HepG2 (cell line): ENCODE measurements around the gene AK2. TPM values are rescaled to one million over a fixed set of nuclear protein-coding genes. Genes with fewer than 3 reads are reported as not detected.

Source experiments
- ETV6 ChIP-seq: sonication (generic); formaldehyde crosslinking; conservative IDR thresholded peaks from 2 replicates; pipeline ENCODE4 v1.4.0; 2020; ENCODE audit warnings: missing genetic modification reagents
- HNRNPK ChIP-seq: fragments of 200-400 bp; formaldehyde crosslinking; IDR thresholded peaks from 2 replicates; pipeline ENCODE4 v1.6.1; 2018; ENCODE audit warnings: low read length, low read depth, moderate library complexity, mild to moderate bottlenecking; ENCODE audit not compliant: poor library complexity, severe bottlenecking
- HNRNPUL1 ChIP-seq: fragments of 200-400 bp; formaldehyde crosslinking; IDR thresholded peaks from 2 replicates; pipeline ENCODE4 v1.6.1; 2017; ENCODE audit warnings: low read depth, mild to moderate bottlenecking, low read length, moderate library complexity
- IKZF5 ChIP-seq: IDR thresholded peaks from 2 replicates; pipeline ENCODE4 v1.6.1; 2018; ENCODE audit warnings: missing genetic modification reagents, mild to moderate bottlenecking, missing compliant biosample characterization
- KLF15 ChIP-seq: sonication (generic); formaldehyde crosslinking; IDR thresholded peaks from 2 replicates; pipeline ENCODE4 v1.8.1; 2023; ENCODE audit warnings: borderline replicate concordance, mild to moderate bottlenecking, inconsistent platforms, missing genetic modification reagents, mixed read lengths
- KMT2A ChIP-seq: sonication (generic); formaldehyde crosslinking; IDR thresholded peaks from 2 replicates; pipeline ENCODE4 v1.4.0; 2020; ENCODE audit warnings: missing genetic modification reagents
- NFIB ChIP-seq: sonication (generic); formaldehyde crosslinking; IDR thresholded peaks from 2 replicates; pipeline ENCODE4 v1.9.0; 2021; ENCODE audit warnings: missing genetic modification reagents, mild to moderate bottlenecking, borderline replicate concordance
- NR2F1 ChIP-seq, 2 experiments: fragments of 450-650 bp in 1 of 2; formaldehyde crosslinking in 1 of 2; IDR thresholded peaks; 2 replicates each; pipeline versions ENCODE4 v1.5.0 to v1.6.1; 2016 to 2020; ENCODE audit warnings: mild to moderate bottlenecking in 1 of 2, missing compliant biosample characterization in 1 of 2, missing genetic modification reagents in 1 of 2, moderate library complexity in 1 of 2
- PRDM10 ChIP-seq: sonication (generic); formaldehyde crosslinking; IDR thresholded peaks from 2 replicates; pipeline ENCODE4 v1.4.0; 2020; ENCODE audit warnings: low read depth, missing genetic modification reagents
- U2AF1 ChIP-seq: fragments of 200-400 bp; formaldehyde crosslinking; optimal IDR thresholded peaks from 2 replicates; pipeline ENCODE3; 2017; ENCODE audit warnings: mild to moderate bottlenecking, low read depth, low read length
- ZBTB20 ChIP-seq: sonication (generic); formaldehyde crosslinking; IDR thresholded peaks from 2 replicates; pipeline ENCODE4 v1.8.1; 2023; ENCODE audit warnings: missing genetic modification reagents, low read depth, mild to moderate bottlenecking, borderline replicate concordance
- ZFX ChIP-seq: sonication (generic); formaldehyde crosslinking; IDR thresholded peaks from 2 replicates; pipeline ENCODE4 v1.4.0; 2020; ENCODE audit warnings: mild to moderate bottlenecking, low read depth, missing genetic modification reagents, moderate library complexity
- ZFYVE20 ChIP-seq: sonication (generic); formaldehyde crosslinking; IDR thresholded peaks from 2 replicates; pipeline ENCODE4 v1.8.0; 2023; ENCODE audit warnings: low read depth, mild to moderate bottlenecking, moderate library complexity, missing genetic modification reagents, borderline replicate concordance
- ZMAT3 ChIP-seq: sonication (generic); formaldehyde crosslinking; conservative IDR thresholded peaks from 2 replicates; pipeline ENCODE4 v1.7.0; 2021; ENCODE audit warnings: missing genetic modification reagents
- ZNF331 ChIP-seq: sonication (generic); formaldehyde crosslinking; IDR thresholded peaks from 2 replicates; pipeline ENCODE4 v1.4.0; 2020; ENCODE audit warnings: missing genetic modification reagents
- ZNF562 ChIP-seq: sonication (generic); formaldehyde crosslinking; IDR thresholded peaks from 2 replicates; pipeline ENCODE4 v1.8.0; 2022; ENCODE audit warnings: missing genetic modification reagents, borderline replicate concordance
- ZNF570 ChIP-seq: sonication (generic); formaldehyde crosslinking; IDR thresholded peaks from 2 replicates; pipeline ENCODE4 v1.4.0; 2020; ENCODE audit warnings: mild to moderate bottlenecking, missing genetic modification reagents, borderline replicate concordance
- ZNF678 ChIP-seq: sonication (generic); formaldehyde crosslinking; IDR thresholded peaks from 2 replicates; pipeline ENCODE4 v1.4.0; 2020; ENCODE audit warnings: mild to moderate bottlenecking, missing genetic modification reagents
- ZSCAN5A ChIP-seq: sonication (generic); formaldehyde crosslinking; IDR thresholded peaks from 2 replicates; pipeline ENCODE4 v1.8.0; 2022; ENCODE audit warnings: mild to moderate bottlenecking, missing genetic modification reagents, borderline replicate concordance
- polyA plus RNA-seq, 8 experiments: library from polyadenylated mRNA; depleted of rRNA in 3 of 8; stranded (reverse) in 7 of 8; unstranded in 1 of 8; fragments of >200 nt; fragmentation: Illumina TruSeq in 4 of 8; extraction: Trizol in 4 of 8; gene quantifications; 2 replicates each; pipeline versions ENCODE4 v1.2.1 to v1.2.3, GENCODE V29; 2011 to 2016; ENCODE audit warnings: low read depth in 4 of 8, missing spikeins in 1 of 8, mixed read lengths in 1 of 8; ENCODE audit not compliant: insufficient read depth in 1 of 8
- total RNA-seq, 5 experiments: library from RNA; depleted of rRNA; stranded (reverse); fragments of >200 nt; fragmentation: Illumina TruSeq; extraction: Trizol; gene quantifications; 2 replicates each; pipeline ENCODE4 v1.2.3, GENCODE V29; 2016; ENCODE audit warnings: low read depth in 1 of 5

Gene AK2
- total and polyA plus RNA-seq, 2 of the 13 experiments (the other 11 are each of a cell fraction or from before 2014, with no cell fraction given): 170 to 188 TPM

GRCh38 chr1:33036526-33037503, at the start of gene AK2 (continued):
- TF ChIP-seq ZSCAN5A (peak; percentile 76; the same call in 1 of the 2 replicates), ZNF331 (CRISPR knock-in tag) (peak; percentile 24; the same call in 1 of the 2 replicates), ZNF678 (CRISPR knock-in tag) (no peak; the same call in 1 of the 2 replicates), ZFX (CRISPR knock-in tag) (peak; percentile 87), KLF15 (CRISPR knock-in tag) (no peak; the same call in 1 of the 2 replicates), ZNF562 (peak; percentile 81), IKZF5 (peak; percentile 71), HNRNPUL1 (no peak), HNRNPK (no peak), NR2F1 (CRISPR knock-in tag; IDR thresholded peaks at IDR 0.05) (peak; percentile 47 to 58; a peak in 2 of 4 replicates), ZNF570 (CRISPR knock-in tag) (peak; percentile 92; the same call in 1 of the 2 replicates), ZFYVE20 (CRISPR knock-in tag) (no peak), ZBTB20 (CRISPR knock-in tag) (no peak; the same call in 1 of the 2 replicates), NFIB (CRISPR knock-in tag) (no peak), ETV6 (CRISPR knock-in tag) (0 out of 2 replicates have a peak, but pooled peaks have one; percentile 26), PRDM10 (peak; percentile 70; the same call in 1 of the 2 replicates), U2AF1 (no peak), ZMAT3 (CRISPR knock-in tag) (peak; percentile 95; the same call in 1 of the 2 replicates), KMT2A (CRISPR knock-in tag) (peak; percentile 82)
